Mesothelial cell of epicardium (in vitro differentiated cells): ENCODE data around the gene CPEB4. TPM values are rescaled to one million over a fixed set of nuclear protein-coding genes. Genes with fewer than 3 reads are reported as not detected.

Source experiments
- DNase-seq, 2 experiments: peaks; one replicate each; pipeline ENCODE4 v3.0.0; 2021; ENCODE audit warnings: low spot score in 2 of 2; ENCODE audit not compliant: unreplicated experiment in 2 of 2
- H3K27ac Mint-ChIP-seq: 2 replicates; pipeline ENCODE4 v1.8.0; 2021; ENCODE audit warnings: mixed read lengths
- H3K27me3 Mint-ChIP-seq: 2 replicates; pipeline ENCODE4 v1.8.0; 2021; ENCODE audit warnings: low read depth, mixed read lengths
- H3K36me3 Mint-ChIP-seq: 2 replicates; pipeline ENCODE4 v1.8.0; 2021; ENCODE audit warnings: mixed read lengths
- H3K4me1 Mint-ChIP-seq: 2 replicates; pipeline ENCODE4 v1.8.0; 2021; ENCODE audit warnings: mixed read lengths
- H3K4me3 Mint-ChIP-seq: 2 replicates; pipeline ENCODE4 v1.8.0; 2021; ENCODE audit warnings: mild to moderate bottlenecking, moderate library complexity, mixed read lengths
- H3K9me3 Mint-ChIP-seq: 2 replicates; pipeline ENCODE4 v1.8.0; 2021; ENCODE audit warnings: mixed read lengths
- CTCF ChIP-seq: fragments of 200-600 bp; sonication (generic); IDR thresholded peaks from one replicate; pipeline ENCODE4 v1.5.0; 2021; ENCODE audit warnings: antibody characterized with exemption; ENCODE audit not compliant: unreplicated experiment
- total RNA-seq: library from RNA; stranded (reverse); gene quantifications from 3 replicates; pipeline ENCODE4 v1.2.1, GENCODE V29; 2021

Gene CPEB4
- total RNA-seq, 1 donor from 2014 or later = 15.3 TPM

GRCh38 chr5:173920866-173921555 lies 32.9 kb downstream of the CPEB4 start:
- Mint-ChIP-seq H3K27ac (no peak overlapping the region), H3K36me3 (no peaks in the 10 kb centered on the region), H3K4me1 (peaks cover 28% of the 10 kb centered on the region), H3K27me3 (no peaks in the 10 kb centered on the region), H3K4me3 (no peak overlapping the region), H3K9me3 (no peaks in the 10 kb centered on the region)
- no peak for TF ChIP-seq CTCF
- no peak for DNase-seq

DNA sequence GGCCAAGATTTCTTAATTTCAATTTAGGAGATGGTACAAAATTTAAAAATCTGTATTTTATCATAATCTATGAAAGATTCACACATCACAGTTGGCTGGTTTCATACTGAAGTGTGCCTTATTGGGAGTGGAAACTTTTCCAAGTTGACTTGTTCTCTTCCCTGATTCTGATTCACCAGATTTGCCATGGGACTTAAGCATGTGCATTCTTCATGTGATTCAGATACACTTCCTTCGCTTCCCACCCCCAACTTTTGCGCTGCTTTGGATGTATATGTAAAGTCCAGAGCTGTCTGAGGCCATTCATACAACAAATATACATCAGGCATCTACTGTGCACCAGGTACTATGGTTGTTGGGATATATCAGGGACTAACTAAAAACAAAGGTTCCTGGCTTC lies 34.4 kb downstream of the CPEB4 start:
- Mint-ChIP-seq H3K4me3 (no peak overlapping the region), H3K4me1 (peaks cover 28% of the 10 kb centered on the region), H3K36me3 (no peaks in the 10 kb centered on the region), H3K27ac (no peak overlapping the region), H3K27me3 (no peaks in the 10 kb centered on the region), H3K9me3 (no peaks in the 10 kb centered on the region)
- no peak for DNase-seq
- TF ChIP-seq CTCF = no peak

- no peak for TF ChIP-seq CTCF
- no peak for DNase-seq
- H3K9me3 Mint-ChIP-seq = no peaks in the 10 kb centered on the region
- H3K4me3 Mint-ChIP-seq = no peak overlapping the region
- peaks cover 28% of the 10 kb centered on the region for H3K4me1 Mint-ChIP-seq
- H3K27ac Mint-ChIP-seq = peak overlapping the region; percentile 77
- no peaks in the 10 kb centered on the region for H3K36me3 Mint-ChIP-seq
- H3K27me3 Mint-ChIP-seq = no peaks in the 10 kb centered on the region
Observed at GRCh38 chr5:173923218-173924095, 35.3 kb downstream of the CPEB4 start.

- H3K36me3 Mint-ChIP-seq = no peaks in the 10 kb centered on the region
- no peaks in the 10 kb centered on the region for H3K27me3 Mint-ChIP-seq
- no peak overlapping the region for H3K4me3 Mint-ChIP-seq
- no peaks in the 10 kb centered on the region for H3K9me3 Mint-ChIP-seq
- no peak overlapping the region for H3K27ac Mint-ChIP-seq
- peaks cover 28% of the 10 kb centered on the region for H3K4me1 Mint-ChIP-seq
- DNase-seq = no peak
- no peak for TF ChIP-seq CTCF
Observed at GRCh38 chr5:173924899-173925298, 36.8 kb downstream of the CPEB4 start.

DNA sequence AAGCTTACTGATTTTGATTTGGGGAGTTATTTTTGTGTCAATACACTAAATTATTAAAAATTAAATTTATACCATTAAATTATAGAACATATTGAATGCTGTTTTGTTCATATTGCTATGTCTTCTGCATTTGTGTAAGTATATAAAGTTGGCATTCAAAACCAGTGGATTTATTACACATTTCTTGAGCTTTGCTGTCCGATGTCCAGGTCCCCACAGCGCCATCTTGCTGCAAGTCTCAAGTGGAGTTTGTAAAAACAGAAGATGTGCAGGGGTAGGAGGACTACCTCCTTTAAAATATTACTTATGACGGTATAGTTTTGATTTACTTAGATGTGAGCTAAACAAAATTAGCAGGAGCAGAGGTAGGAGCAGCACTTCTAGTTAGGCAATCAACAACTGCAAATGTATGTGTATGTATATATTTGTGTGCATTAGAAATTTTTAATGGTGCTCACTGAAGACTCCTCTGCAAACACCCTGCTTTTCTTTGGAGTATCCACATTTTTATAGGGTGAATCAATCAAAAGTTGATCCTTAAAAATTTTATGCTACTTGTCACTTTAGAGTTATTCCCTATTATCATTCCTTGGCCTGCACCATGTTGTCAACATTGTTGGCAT lies 37.4 kb downstream of the CPEB4 start:
- Mint-ChIP-seq H3K4me1 (peaks cover 28% of the 10 kb centered on the region), H3K27me3 (no peaks in the 10 kb centered on the region), H3K27ac (no peak overlapping the region), H3K4me3 (no peak overlapping the region), H3K9me3 (no peaks in the 10 kb centered on the region), H3K36me3 (no peaks in the 10 kb centered on the region)
- peak; percentile 31 for TF ChIP-seq CTCF
- no peak for DNase-seq
